ENCODE results near the gene RHOA.

The RHOA gene

GRCh38 chr3:49411968-49412631 lies at the start of gene RHOA, which contains the start of gene TCTA:
Gene RHOA (minus strand): TSS chr3:49411976. CDS start chr3:49375589, 36,387 bp downstream.
Gene TCTA (plus strand): TSS chr3:49412423. CDS start chr3:49412427, 4 bp downstream.
- DNase-seq (ENCODE audit: extremely low read depth, low read depth): peak; percentile 100
- TF ChIP-seq, protein P1, sequence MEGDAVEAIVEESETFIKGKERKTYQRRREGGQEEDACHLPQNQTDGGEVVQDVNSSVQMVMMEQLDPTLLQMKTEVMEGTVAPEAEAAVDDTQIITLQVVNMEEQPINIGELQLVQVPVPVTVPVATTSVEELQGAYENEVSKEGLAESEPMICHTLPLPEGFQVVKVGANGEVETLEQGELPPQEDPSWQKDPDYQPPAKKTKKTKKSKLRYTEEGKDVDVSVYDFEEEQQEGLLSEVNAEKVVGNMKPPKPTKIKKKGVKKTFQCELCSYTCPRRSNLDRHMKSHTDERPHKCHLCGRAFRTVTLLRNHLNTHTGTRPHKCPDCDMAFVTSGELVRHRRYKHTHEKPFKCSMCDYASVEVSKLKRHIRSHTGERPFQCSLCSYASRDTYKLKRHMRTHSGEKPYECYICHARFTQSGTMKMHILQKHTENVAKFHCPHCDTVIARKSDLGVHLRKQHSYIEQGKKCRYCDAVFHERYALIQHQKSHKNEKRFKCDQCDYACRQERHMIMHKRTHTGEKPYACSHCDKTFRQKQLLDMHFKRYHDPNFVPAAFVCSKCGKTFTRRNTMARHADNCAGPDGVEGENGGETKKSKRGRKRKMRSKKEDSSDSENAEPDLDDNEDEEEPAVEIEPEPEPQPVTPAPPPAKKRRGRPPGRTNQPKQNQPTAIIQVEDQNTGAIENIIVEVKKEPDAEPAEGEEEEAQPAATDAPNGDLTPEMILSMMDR (IDR thresholded peaks at IDR 0.05; ENCODE audit: low read depth, low read length): no peak

DNA sequence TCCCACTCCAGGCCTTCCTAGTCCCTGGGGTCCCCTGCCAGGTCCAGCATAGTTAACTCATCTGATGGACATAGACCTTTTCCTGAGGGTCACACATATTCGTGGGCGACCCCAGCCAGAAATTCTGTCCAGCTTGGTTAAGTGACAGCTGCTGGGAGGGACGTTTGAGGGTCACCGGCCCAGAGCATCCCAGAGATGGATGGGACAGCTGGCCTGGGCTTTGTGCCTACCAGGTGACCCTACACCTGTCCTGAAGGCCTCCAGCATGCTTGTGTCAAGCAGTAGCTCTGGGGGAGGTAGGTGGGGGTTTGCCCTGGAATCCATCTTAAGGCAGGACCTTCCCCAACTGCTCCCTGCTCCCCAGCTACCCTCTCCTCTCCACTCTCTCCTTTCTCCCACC lies 49.2 kb upstream of the RHOA start:
- no peak for DNase-seq (ENCODE audit: extremely low read depth, low read depth)
- TF ChIP-seq, protein P1 (IDR thresholded peaks at IDR 0.05; ENCODE audit: low read depth, low read length): no peak

- TF ChIP-seq, protein P1 (IDR thresholded peaks at IDR 0.05; ENCODE audit: low read depth, low read length): no peak
- DNase-seq (ENCODE audit: extremely low read depth, low read depth): no peak
These were observed 48.6 kb upstream of the RHOA start for GRCh38 chr3:49460188-49460890.

- no peak for DNase-seq (ENCODE audit: extremely low read depth, low read depth)
- TF ChIP-seq, protein P1 (IDR thresholded peaks at IDR 0.05; ENCODE audit: low read depth, low read length): no peak
These were observed 44.7 kb upstream of the RHOA start for GRCh38 chr3:49456466-49456865.

DNA sequence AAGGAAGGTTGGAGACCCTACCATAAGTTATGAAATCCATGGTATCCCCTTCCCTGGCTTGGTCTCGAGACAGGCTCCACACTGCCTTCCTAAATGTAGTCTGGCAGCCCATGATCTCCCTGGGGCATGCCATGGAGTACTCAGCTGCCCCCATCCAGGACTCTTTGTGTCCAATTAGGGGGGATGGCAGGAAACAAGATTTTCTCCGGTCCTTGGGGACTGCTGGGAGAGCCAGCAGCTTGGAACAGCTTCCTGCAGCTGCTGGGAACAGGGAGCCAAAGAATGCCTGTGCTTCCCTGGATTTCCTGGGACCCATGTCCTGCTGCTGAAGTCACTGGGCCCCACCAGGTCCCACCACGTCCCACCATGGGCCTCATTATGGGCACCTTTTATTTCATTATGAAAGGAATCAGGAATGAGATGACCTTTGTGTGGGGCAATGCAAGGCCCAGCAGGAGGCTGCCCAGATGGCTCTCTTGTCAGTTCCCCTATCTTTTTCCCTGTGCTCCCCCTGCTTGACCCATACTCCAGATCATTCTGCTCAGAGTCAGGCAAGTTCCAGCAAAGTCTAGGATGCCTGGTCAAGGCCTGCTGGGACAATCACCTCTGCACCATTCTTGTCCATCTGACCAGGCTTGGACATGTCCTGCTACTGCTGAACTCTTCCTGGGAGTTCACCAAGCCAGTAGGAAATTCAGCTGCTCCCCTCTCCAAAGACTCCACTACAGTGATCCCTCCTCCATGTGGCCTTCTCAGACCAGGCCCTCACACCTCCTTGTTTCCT lies 43.3 kb upstream of the RHOA start:
- TF ChIP-seq, protein P1 (IDR thresholded peaks at IDR 0.05; ENCODE audit: low read depth, low read length): no peak
- DNase-seq (ENCODE audit: extremely low read depth, low read depth): no peak

GRCh38 chr3:49454458-49454857 lies 42.7 kb upstream of the RHOA start:
- no peak for DNase-seq (ENCODE audit: extremely low read depth, low read depth)
- TF ChIP-seq, protein P1 (IDR thresholded peaks at IDR 0.05; ENCODE audit: low read depth, low read length): peak; percentile 6

Measured in AG09319 (cell line).